GM23338 (cell line): ENCODE measurements around the gene ANKRD13C. TPM values are rescaled to one million over a fixed set of nuclear protein-coding genes. Genes with fewer than 3 reads are reported as not detected.
"Not testable (repeated sequence)": the region's sequence is repeated elsewhere in the genome, so short reads cannot be mapped to it uniquely, and the experiment has no call there.

Experiments
- ATAC-seq: fragments of 200-7000 bp; cut with Tn5 transposase; 3 replicates; pipeline ENCODE4 v1.9.1; 2020
- DNase-seq: peaks from one replicate; pipeline ENCODE4 v3.0.0-alpha.2; 2015; ENCODE audit warnings: low spot score
- H2AFZ ChIP-seq: fragments of 200-600 bp; sonication (generic); 2 replicates; pipeline ENCODE4 v1.8.0; 2016; ENCODE audit warnings: antibody characterized with exemption, mild to moderate bottlenecking, moderate library complexity
- H3F3A ChIP-seq: fragments of 200-600 bp; sonication (generic); replicated peaks from 2 replicates; pipeline ENCODE4 v1.8.0; 2017; ENCODE audit warnings: antibody characterized with exemption, mixed run types, low read depth
- H3K27ac ChIP-seq: fragments of 200-600 bp; sonication (generic); 2 replicates; pipeline ENCODE4 v1.6.1; 2016; ENCODE audit warnings: low read depth
- H3K27me3 ChIP-seq: fragments of 200-600 bp; sonication (generic); 2 replicates; pipeline ENCODE4 v1.8.0; 2016; ENCODE audit warnings: mild to moderate bottlenecking, mixed run types, moderate library complexity; ENCODE audit not compliant: insufficient read depth
- H3K36me3 ChIP-seq: fragments of 200-600 bp; sonication (generic); 2 replicates; pipeline ENCODE4 v1.8.0; 2016; ENCODE audit warnings: mild to moderate bottlenecking; ENCODE audit not compliant: insufficient read depth
- H3K4me1 ChIP-seq: fragments of 200-600 bp; sonication (generic); 2 replicates; pipeline ENCODE4 v1.8.0; 2016; ENCODE audit warnings: mild to moderate bottlenecking, moderate library complexity; ENCODE audit not compliant: insufficient read depth
- H3K4me2 ChIP-seq: fragments of 200-600 bp; sonication (generic); 2 replicates; pipeline ENCODE4 v1.7.1; 2017; ENCODE audit warnings: mixed run types
- H3K4me3 ChIP-seq: fragments of 200-600 bp; sonication (generic); 2 replicates; pipeline ENCODE4 v1.6.1; 2016; ENCODE audit warnings: mixed run types
- H3K79me2 ChIP-seq: fragments of 200-600 bp; sonication (generic); replicated peaks from 2 replicates; pipeline ENCODE4 v1.8.0; 2017; ENCODE audit warnings: mild to moderate bottlenecking; ENCODE audit not compliant: insufficient read depth
- H3K9me2 ChIP-seq: fragments of 200-600 bp; sonication (generic); 2 replicates; pipeline ENCODE4 v1.8.0; 2017; ENCODE audit not compliant: insufficient read depth
- H4K20me1 ChIP-seq: fragments of 200-600 bp; sonication (generic); replicated peaks from 2 replicates; pipeline ENCODE4 v1.8.0; 2017; ENCODE audit warnings: mild to moderate bottlenecking; ENCODE audit not compliant: insufficient read depth
- H3K27ac Mint-ChIP-seq: 2 replicates; pipeline ENCODE4 v1.8.0; 2020; ENCODE audit warnings: inconsistent platforms, mild to moderate bottlenecking, moderate library complexity, mixed read lengths
- H3K27me3 Mint-ChIP-seq: 3 replicates; pipeline ENCODE4 v1.8.0; 2022; ENCODE audit warnings: low read depth, mild to moderate bottlenecking, moderate library complexity, mixed read lengths, inconsistent platforms; ENCODE audit not compliant: insufficient read depth, poor library complexity
- H3K36me3 Mint-ChIP-seq: 3 replicates; pipeline ENCODE4 v1.8.0; 2021; ENCODE audit warnings: low read depth, mild to moderate bottlenecking, inconsistent platforms, moderate library complexity, mixed read lengths
- H3K4me1 Mint-ChIP-seq: 3 replicates; pipeline ENCODE4 v1.8.0; 2020; ENCODE audit warnings: mild to moderate bottlenecking, inconsistent platforms, mixed read lengths
- H3K4me3 Mint-ChIP-seq: 3 replicates; pipeline ENCODE4 v1.8.0; 2021; ENCODE audit warnings: moderate library complexity, mild to moderate bottlenecking, inconsistent platforms, mixed read lengths
- H3K9me3 Mint-ChIP-seq: 3 replicates; pipeline ENCODE4 v1.8.0; 2020; ENCODE audit warnings: moderate library complexity, mild to moderate bottlenecking, inconsistent platforms, mixed read lengths
- polyA plus RNA-seq: library from polyadenylated mRNA; unstranded; fragments of >200 nt; fragmentation: Nextera tagmentation; extraction: Ambion mirVana; gene quantifications from 2 replicates; pipeline ENCODE4 v1.2.1, GENCODE V29; 2016
- total RNA-seq: library from RNA; depleted of rRNA; stranded (reverse); fragments of >200 nt; shearing (Covaris generic); gene quantifications from 2 replicates; pipeline ENCODE4 v1.2.3, GENCODE V29; 2014

The ANKRD13C gene
- total and polyA plus RNA-seq, 2 experiments from 2014 or later = 12.3 to 32.5 TPM

GRCh38 chr1:70371586-70371985 is 17.1 kb upstream of the ANKRD13C start:
- not testable (repeated sequence) for ATAC-seq, H3K36me3 Mint-ChIP-seq, H2AFZ ChIP-seq, H3K4me3 ChIP-seq, H3K79me2 ChIP-seq, H3K27me3 Mint-ChIP-seq, H3F3A ChIP-seq, H3K9me3 Mint-ChIP-seq, H3K4me2 ChIP-seq, H3K27ac ChIP-seq, H3K27ac Mint-ChIP-seq, H3K9me2 ChIP-seq, H3K36me3 ChIP-seq, H4K20me1 ChIP-seq, H3K4me3 Mint-ChIP-seq, H3K27me3 ChIP-seq, DNase-seq
- H3K4me1 ChIP-seq = peaks cover 19% of the 10 kb centered on the region
- H3K4me1 Mint-ChIP-seq = peaks cover 15% of the 10 kb centered on the region

GRCh38 chr1:70367397-70367796 is 12.9 kb upstream of the ANKRD13C start:
- H3K27me3 Mint-ChIP-seq, H3K27ac ChIP-seq, ATAC-seq, H3K36me3 ChIP-seq, DNase-seq, H3K4me3 ChIP-seq, H3K9me2 ChIP-seq, H3K79me2 ChIP-seq, H3K27me3 ChIP-seq, H3K4me1 Mint-ChIP-seq, H3K4me1 ChIP-seq, H3K9me3 Mint-ChIP-seq, H3K4me2 ChIP-seq, H3F3A ChIP-seq, H3K4me3 Mint-ChIP-seq, H4K20me1 ChIP-seq, H3K36me3 Mint-ChIP-seq, H2AFZ ChIP-seq: not testable (repeated sequence)
- 0 out of 2 replicates have a peak overlapping the region, but pooled peaks have one; percentile 14 for H3K27ac Mint-ChIP-seq

GRCh38 chr1:70366997-70367396 is 12.5 kb upstream of the ANKRD13C start:
- H3K4me3 ChIP-seq, H3K9me2 ChIP-seq, H3K4me2 ChIP-seq, H3K27me3 ChIP-seq, H3K79me2 ChIP-seq, H4K20me1 ChIP-seq, H3K4me3 Mint-ChIP-seq, H3K4me1 Mint-ChIP-seq, H3K27me3 Mint-ChIP-seq, H2AFZ ChIP-seq, H3K36me3 Mint-ChIP-seq, H3K27ac Mint-ChIP-seq, H3F3A ChIP-seq, ATAC-seq, H3K27ac ChIP-seq, H3K36me3 ChIP-seq, H3K4me1 ChIP-seq, H3K9me3 Mint-ChIP-seq: not testable (repeated sequence)
- DNase-seq = peak; percentile 28

- DNase-seq, H3F3A ChIP-seq, H2AFZ ChIP-seq, H3K27ac ChIP-seq, H3K9me3 Mint-ChIP-seq, H4K20me1 ChIP-seq, H3K9me2 ChIP-seq, H3K4me3 Mint-ChIP-seq, H3K79me2 ChIP-seq, H3K36me3 ChIP-seq, H3K4me1 ChIP-seq, ATAC-seq, H3K27me3 Mint-ChIP-seq, H3K36me3 Mint-ChIP-seq, H3K27me3 ChIP-seq, H3K4me3 ChIP-seq, H3K27ac Mint-ChIP-seq, H3K4me2 ChIP-seq: not testable (repeated sequence)
- H3K4me1 Mint-ChIP-seq = peaks cover 10% of the 10 kb centered on the region; the same call in 2 of the 3 replicates
Measured at GRCh38 chr1:70366425-70366952, 12.0 kb upstream of the ANKRD13C start.
